NCI-H748 treated with DMSO at 0.1 percent for 48 hours (cell line): ENCODE results near the gene PSMB2.
"Not testable (repeated sequence)": the region's sequence is repeated elsewhere in the genome, so short reads cannot be mapped to it uniquely, and the experiment has no call there.

Source experiments
- DNase-seq: peaks from one replicate; lab custom pipeline; 2025; lab: John Stamatoyannopoulos, UW

The PSMB2 gene

GRCh38 chr1:35641233-35641866, at the start of gene PSMB2:
Gene PSMB2 (minus strand): TSS chr1:35641526. CDS start chr1:35641432, 94 bp downstream.
- peak; percentile 80 for DNase-seq

GRCh38 chr1:35691080-35691479, 49.8 kb upstream of the PSMB2 start:
- DNase-seq, result no peak

- not testable (repeated sequence) for DNase-seq
These were observed 48.8 kb upstream of the PSMB2 start for GRCh38 chr1:35690103-35690502.

- no peak for DNase-seq
These were observed 46.8 kb upstream of the PSMB2 start for GRCh38 chr1:35688161-35688560.

- DNase-seq, result no peak
These were observed 41.7 kb upstream of the PSMB2 start for GRCh38 chr1:35683012-35683411.

- DNase-seq, result no peak
These were observed 38.9 kb upstream of the PSMB2 start for GRCh38 chr1:35680271-35680670.

- no peak for DNase-seq
These were observed 34.4 kb upstream of the PSMB2 start for GRCh38 chr1:35675773-35676172.

GRCh38 chr1:35674111-35674510, 32.8 kb upstream of the PSMB2 start:
- DNase-seq, result no peak

GRCh38 chr1:35672116-35672515, 30.8 kb upstream of the PSMB2 start:
- DNase-seq, result no peak

GRCh38 chr1:35668506-35668905, 27.2 kb upstream of the PSMB2 start:
- no peak for DNase-seq

GRCh38 chr1:35666916-35667315, 25.6 kb upstream of the PSMB2 start:
- no peak for DNase-seq

- DNase-seq, result no peak
These were observed 24.9 kb upstream of the PSMB2 start for GRCh38 chr1:35666216-35666615.

- DNase-seq, result no peak
These were observed 22.1 kb upstream of the PSMB2 start for GRCh38 chr1:35663434-35663833.

- no peak for DNase-seq
These were observed 20.1 kb upstream of the PSMB2 start for GRCh38 chr1:35661474-35661795.

GRCh38 chr1:35660581-35661473, 19.5 kb upstream of the PSMB2 start:
- no peak for DNase-seq

- DNase-seq, result no peak
These were observed 18.3 kb upstream of the PSMB2 start for GRCh38 chr1:35659589-35659988.

GRCh38 chr1:35657851-35658250, 16.5 kb upstream of the PSMB2 start:
- no peak for DNase-seq

GRCh38 chr1:35656863-35657232, 15.5 kb upstream of the PSMB2 start:
- no peak for DNase-seq

GRCh38 chr1:35656148-35656862, 15.0 kb upstream of the PSMB2 start:
- DNase-seq, result no peak

- no peak for DNase-seq
These were observed 13.9 kb upstream of the PSMB2 start for GRCh38 chr1:35655196-35655595.

GRCh38 chr1:35650416-35650815, 9.1 kb upstream of the PSMB2 start:
- DNase-seq, result no peak

GRCh38 chr1:35646043-35646442, 4.7 kb upstream of the PSMB2 start:
- DNase-seq, result no peak

GRCh38 chr1:35644204-35644603, 2.9 kb upstream of the PSMB2 start:
- no peak for DNase-seq
